NCI-H345 (cell line): Measurements from ENCODE around the gene ABCC12.

Experiments used
- DNase-seq: peaks from one replicate; lab custom pipeline; 2025; lab: John Stamatoyannopoulos, UW

The ABCC12 gene

DNA sequence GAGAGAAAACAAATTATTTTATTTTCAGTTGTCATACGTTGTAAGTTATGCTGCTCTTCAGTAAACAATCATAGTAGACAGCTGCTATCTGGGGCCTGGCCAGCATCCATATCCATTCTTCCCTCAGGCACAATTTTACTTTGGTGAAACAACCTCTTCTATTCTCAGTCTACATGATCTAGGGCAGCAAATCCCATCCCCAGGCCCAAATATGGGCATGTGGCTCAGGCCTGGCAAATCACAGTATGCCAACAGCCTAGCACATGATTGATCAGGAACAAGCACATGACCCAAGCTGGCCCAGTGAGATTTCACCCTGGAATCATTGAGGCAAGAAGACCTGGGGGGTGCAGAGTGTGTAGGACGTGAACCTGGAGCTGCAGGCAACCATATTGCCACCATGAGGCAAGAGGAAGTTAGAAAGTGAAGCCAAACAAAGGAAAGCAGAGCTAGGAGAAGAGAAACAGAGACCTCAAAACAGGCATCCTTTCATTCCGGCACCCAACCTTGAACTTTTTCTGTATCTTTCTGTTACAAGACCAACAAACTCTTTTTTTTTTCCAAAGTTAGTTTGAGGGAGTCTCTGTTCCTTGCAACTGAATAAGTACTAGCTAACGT lies 10.3 kb upstream of the ABCC12 start:
- peak; percentile 1 for DNase-seq

DNA sequence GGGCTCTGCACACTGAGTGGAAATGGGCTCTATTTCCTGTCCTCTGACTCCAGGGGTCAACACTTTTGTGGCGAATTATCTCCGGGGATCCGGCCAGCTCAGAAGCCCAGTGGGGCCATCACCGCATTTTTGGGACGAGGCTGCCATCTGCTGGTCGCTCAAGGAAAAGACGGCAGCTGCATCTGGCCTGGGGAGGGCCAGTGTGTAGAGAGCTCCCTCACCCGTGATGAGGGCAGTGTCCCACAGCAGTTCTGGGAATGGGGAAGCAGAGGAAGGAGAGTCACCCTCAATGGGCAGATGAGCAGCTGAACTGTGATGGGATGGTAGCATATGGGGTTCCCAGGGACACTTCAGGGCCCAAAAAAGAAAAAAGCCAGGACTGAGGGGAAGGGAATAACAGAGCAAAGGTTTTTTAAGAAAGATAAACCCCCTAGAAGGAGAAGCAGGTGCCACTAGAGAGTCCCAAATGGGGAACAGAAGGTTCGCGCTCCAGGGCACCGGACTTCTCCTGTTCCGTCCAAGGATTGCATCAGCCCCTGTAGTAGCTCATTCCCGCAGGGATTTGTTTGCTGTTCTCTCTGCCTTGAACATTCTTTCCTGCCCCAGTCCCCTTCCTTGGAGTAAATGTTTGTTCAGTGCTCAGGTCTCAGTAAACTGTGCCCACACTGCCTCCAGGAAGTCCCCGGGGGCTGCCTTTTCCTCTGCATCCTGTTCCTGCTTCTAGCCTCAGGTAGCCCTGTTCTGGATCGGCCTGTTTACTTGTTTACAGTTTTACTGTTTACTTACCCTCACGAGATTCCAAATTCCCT lies 9.3 kb upstream of the ABCC12 start:
- peak; percentile 47 for DNase-seq

DNA sequence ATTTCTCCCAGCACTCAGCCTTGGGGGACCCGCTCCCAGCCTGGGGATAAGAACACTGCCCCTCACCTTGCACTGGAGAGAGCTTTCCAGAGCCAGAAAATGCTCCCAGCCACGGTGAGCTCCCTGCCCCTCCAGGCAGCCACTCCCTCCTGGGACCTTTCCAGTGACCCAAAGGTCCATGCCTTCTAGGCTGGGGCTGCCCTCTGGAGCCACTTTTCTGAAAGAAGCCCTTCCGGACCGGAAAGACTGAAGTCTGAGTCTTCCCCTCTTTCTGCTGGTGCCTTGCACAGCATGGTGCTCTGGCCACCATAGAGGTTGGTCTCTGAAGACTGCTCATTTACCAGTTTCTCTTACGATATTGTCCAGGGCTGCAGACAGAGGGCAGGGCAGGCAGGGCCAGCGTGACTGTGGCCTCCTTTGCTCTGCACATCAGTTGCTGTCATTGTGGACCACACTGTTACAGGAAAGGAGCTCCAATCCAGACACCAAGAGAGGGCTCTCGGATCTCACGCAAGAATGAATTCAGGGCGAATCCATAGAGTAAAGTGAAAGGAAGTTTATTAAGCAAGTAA lies 7.1 kb upstream of the ABCC12 start:
- no peak for DNase-seq

DNA sequence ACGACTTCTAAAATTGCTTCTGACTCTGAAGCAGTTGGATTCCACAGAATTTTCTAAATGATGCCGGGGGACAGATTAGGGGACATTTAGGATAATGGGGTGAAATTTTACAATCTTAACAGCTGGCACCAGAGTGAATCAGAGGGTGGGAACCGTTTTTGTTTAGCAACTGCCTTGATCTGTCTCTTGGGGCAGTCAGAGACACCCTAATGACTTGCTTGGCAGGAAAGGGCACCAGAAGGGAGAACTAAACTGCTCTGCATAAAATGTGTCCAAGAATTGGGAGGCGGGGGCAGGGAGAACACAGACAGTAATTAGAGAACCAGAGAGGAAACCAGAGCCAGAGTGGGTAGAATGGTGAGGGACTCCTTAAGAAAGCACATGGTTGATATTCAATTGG lies 6.1 kb upstream of the ABCC12 start:
- no peak for DNase-seq

DNA sequence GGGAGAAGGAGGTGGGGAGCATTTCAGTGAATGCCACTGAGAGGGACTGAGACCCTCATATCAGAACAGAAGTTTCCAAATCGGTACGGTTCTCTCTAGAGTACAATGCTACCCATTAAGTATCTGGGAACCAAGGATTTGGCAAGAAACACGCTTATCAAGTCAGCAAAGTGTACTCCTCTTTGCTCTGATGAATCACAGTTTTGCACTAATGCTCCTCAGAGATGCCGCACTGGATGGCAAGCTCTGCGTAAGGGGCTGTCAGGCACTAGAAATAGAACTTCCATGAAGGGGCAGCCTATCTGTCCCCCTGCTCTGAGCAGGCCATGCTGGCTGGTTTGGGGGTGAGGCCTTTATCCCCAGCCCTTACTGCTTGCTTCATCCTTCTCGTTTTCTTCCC lies 4.8 kb upstream of the ABCC12 start:
- DNase-seq: no peak

DNA sequence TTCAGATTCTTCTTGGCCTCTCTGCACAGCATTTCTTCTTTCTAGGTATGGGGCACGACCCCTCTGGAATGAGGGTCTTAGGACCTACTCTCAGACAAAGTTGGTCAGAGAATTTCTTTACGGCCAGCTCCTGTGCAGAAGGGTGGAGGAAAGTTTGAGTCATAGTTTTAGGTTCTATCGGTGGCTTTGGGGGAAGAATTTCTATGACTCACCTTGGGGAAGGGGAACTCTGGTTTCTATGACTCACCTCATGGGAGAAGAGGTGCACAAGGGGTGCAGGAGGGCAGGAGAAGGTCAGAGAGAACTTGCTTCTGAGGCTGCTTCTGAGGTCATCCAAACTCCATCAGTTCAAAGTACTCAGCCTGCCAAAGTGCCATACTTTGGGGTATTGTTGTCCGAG lies 2.5 kb upstream of the ABCC12 start:
- no peak for DNase-seq

DNA sequence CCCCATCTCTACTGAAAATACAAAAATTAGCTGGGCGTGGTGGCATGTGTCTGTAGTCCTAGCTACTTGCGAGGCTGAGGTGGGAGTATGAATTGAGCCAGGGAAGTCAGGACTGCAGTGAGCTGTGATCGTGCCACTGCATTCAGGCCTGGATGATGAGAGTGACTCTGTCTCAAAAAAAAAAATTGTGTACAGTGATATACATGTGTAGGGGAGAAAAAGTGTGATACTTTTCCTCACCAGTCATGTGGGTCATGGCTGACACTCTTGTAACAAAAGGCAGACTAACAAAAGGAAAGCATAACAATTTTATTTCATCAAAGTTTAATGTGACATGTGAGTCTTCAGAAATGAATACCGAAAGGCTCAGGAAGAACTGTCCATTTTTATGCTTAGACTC lies 2.0 kb upstream of the ABCC12 start:
- no peak for DNase-seq

DNA sequence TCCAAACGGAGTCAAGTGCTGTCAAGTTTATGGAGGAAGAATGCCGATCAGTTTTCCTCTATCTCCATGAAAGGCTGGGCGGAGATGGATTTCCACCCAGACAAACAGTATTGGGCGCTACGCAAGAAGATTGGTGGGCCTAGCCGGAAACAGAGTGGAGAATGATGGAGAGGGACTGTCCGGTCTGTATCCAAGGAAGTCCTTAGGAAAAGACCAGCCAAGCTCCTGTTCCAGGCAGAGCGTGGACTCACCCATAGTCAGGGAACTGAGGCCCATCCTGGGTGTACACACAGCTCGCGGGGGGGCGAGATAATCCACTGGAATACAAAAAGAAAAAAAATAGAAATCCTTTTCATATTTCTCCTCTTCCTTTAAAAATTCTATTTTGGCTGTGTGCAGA lies 1.5 kb upstream of the ABCC12 start:
- no peak for DNase-seq

DNA sequence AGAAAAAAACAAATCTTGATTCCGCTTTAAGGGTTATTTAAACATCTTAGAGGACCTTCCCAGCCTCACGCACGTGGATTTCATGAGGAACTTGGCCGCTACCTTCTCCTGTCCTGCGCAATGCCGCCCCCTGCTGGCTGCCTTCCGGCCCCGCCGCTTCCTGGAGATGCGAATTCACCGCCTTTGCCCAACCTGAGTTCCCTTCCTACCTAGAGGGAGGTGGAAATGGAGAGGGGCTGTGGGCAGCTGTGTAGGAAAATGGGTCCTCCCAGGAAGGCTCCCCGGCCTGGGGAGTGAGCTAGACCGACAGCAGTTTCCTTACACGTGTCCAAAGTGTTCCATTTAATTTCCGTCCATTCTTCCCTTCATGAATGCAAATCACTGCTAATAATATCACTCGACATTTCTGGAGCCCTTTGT lies 1.0 kb upstream of the ABCC12 start:
- DNase-seq: peak; percentile 42

DNA sequence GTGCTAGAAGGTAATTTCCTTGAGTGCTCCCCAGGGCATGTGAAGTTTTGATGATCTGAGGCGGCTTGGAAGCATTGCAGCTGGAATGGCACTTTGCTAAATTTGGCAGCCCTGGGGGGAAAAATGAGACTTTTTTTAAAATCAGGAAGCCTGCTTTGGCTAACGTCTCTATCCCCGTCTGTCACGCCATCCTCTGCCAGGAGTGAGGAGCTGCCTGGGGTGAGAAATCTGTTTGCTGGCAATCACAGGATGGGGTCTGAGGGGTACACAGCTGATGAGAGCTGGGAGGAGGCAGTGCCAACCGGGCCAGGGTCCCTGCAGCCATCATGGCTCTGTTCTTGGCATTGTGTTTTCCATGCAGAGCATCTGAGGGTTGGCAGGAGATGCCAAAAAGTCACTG lies 2.0 kb downstream of the ABCC12 start:
- no peak for DNase-seq

DNA sequence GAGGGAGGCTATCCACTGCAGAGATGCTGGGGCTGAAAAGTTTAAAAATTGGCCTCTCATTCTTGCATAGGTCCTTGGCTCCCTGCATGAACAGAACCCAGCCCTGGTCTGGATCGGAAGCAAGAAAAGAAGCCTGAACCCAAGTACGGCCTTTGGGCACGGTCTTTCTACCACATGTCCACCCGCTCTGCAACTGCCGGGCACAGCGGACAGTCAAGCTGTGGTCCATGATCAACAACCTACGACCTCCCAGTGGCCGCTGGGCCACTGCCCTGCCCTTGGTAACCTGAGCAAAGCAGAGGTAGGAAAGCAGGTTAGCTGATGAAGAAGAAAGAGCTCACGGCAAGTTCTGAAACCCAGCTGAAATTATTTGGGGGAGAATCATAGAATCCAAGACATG lies 3.6 kb downstream of the ABCC12 start:
- DNase-seq: no peak

DNA sequence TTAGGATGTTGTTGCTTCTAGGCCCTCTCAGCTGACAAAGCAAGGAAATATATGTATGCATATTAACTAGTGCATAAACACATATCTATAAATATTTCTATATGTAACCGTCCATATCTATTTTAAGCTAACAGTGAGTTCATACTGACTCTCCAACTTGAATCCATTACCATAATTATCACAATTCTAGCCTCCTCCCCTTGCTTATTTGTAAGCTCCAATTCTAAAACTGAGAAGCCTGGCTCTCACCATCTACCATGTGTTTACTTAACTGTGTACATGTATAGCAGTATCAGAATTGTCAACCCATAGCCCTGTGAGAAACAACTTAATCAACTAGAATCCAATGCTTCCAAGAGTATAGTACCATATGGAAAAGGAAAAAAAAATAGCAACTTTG lies 5.1 kb downstream of the ABCC12 start:
- DNase-seq: no peak

DNA sequence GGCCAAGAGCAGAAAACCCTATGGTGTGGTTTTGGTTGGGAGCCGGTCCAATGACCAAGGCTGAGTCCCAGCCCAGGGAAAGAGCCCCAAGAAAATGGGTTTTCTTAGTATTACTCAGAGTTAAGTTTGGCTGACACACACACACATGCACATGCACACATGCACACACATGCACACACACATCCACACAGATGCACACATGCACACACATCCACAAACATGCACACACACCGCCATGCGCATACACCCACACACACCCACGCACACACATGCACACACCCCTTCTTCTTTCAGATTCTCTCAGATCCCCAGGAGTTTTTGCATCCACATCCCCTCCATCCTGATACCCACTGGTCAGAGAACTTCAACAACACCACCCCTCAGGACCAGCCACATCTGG lies 9.1 kb downstream of the ABCC12 start:
- DNase-seq: no peak

DNA sequence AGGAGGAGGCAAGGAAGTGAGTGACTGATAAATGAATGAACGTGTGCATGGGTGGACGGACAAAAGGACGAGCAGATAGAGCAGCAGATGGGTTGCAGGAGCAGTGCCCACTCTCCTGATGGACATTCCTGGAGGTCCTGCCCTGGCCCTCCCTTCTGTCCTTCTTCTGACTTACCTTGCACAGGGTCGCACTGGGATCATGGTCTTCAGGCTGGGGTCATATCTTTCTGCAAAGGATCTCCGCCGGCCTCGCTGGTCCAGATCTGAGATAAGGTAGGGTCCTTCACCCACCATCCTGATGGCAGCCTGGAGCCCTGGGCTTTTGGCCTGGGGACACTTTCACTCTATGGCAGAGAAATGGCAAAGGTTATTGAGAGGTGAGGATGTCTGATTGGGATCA lies 9.7 kb downstream of the ABCC12 start:
- no peak for DNase-seq

DNA sequence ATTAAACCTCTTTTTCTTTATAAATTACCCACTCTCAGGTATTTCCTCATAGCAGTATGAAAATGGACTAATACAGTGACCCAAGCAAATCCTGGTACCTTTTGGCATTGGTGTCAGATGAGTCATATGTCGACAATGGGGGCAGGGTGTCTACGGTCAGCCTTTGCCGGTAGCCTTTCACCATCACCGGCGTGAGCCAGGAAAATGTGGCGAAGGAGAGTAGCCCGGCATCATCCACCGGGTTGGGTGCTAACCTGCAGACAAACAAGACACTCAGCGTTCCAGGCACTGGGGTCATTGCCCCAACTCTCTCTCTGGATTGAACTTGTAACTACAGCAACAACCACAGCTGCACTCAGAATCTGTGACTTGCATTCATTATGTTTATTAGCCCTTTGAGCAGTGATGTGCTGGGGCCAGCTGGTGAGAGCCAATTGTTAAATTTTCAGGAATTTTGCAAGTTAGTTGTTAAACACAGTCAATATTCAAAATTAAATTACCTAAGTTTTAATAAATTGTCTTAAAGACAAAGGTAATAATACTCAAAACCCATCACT lies 11.9 kb downstream of the ABCC12 start:
- DNase-seq: no peak

DNA sequence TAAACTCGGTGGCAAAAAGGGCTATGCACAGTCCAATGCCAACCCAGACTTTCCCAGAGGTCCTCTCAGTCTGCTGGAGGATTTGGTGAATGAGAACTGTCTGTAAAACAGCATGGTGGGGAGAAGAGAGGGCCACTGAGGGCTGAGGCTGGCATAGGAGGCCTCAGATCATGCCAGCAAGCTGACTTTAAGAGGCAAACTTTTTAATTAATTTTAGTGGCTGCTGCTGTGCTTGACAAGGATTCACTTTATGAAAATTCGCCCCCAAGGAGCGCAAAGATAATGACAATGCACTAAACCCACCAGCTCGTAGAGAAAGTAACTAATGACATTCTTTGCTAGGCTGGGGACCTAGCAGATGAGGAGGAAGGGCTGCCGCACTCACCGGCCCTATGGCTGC lies 15.0 kb downstream of the ABCC12 start:
- no peak for DNase-seq

DNA sequence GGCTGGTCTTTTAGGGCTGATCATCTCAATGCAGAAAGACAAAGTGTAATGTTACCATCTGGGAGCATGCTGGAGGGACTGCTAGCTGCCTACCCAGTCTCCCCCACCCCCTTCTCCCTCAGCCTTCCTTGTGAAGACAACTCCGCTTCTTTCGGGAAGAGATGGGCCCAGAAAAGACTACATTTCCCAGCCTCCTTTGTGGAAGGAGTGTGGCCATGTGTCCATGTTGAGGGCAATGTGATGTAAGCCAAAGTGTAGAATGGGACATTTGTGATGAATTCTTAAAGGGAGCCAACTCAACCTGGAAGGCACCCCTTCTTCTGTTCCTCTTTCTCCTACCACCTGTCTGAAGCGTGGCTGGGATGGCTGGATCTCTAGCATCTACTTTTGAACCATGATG lies 16.3 kb downstream of the ABCC12 start:
- no peak for DNase-seq

DNA sequence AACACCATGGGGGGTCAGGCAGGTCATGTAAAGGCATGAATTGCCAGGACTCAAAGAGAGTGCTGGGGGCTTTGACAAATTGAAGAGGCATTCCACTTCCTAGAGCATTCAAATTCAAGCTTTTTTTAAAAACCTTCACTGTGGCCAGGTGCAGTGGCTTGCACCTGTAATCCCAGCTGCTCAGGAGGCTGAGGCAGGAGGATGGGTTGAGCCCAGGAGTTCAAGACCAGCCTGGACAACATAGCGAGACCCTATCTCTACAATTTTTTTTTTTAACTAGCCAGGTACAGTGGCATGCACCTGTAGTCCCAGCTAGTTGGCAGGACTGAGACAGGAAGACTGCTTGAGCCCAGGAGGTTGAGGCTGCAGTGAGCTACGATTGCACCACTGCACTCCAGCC lies 17.2 kb downstream of the ABCC12 start:
- no peak for DNase-seq

DNA sequence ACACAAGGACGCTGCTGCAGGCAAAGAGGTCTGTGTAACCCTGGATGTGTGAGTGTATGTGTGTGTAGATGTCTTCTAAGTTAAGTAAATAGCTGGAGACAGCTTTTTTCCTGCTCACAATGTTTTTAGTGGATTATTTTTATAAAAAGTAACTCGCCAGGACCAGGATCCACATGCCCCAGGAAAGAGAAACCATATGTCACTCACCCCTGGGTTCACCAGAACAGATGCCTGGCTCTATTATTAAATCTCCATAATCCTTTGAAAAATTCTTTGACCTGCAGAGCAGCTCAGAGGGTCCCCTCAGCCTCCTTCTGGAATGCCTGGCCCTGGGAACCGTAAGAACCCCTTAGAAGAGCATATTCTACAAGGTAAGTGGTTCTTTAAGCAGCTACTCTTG lies 18.0 kb downstream of the ABCC12 start:
- DNase-seq: no peak

DNA sequence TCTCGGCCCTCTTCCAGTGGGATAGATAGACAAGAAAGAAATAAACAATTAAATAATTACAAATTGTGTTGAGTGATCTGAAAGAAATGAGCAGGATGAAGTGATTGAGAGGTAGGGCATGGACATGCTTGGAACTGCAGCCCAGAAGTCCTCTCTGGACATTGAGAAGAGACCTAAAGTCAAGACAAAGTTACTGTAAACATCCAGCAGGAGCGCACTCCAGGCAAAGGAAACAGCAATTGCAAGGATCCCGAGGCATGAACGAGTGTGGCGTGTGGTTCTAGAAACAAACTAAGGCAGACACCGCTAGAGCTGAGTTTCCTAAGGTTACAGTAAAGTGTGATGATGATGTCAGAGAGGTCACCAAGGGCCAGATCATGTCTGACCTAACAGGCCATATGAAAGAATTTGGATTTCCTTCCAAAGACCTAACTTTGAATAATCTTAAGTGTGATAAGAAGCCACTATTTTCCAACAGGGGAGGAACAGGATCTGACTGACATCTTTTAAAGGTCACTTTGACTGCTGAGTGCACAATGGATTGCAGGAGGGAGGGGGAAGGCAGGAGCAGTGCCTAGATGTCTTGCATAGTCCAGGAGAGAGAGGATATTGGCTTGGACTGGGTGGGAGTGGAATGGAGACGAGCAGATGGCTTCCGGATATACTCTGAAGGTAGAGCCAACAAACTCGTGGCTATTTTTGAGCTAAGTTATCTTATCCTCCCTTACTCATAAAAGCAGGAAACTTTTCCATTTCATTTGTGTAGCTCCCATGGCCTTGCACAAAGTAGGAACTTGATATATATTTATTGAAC lies 19.0 kb downstream of the ABCC12 start:
- DNase-seq: no peak

DNA sequence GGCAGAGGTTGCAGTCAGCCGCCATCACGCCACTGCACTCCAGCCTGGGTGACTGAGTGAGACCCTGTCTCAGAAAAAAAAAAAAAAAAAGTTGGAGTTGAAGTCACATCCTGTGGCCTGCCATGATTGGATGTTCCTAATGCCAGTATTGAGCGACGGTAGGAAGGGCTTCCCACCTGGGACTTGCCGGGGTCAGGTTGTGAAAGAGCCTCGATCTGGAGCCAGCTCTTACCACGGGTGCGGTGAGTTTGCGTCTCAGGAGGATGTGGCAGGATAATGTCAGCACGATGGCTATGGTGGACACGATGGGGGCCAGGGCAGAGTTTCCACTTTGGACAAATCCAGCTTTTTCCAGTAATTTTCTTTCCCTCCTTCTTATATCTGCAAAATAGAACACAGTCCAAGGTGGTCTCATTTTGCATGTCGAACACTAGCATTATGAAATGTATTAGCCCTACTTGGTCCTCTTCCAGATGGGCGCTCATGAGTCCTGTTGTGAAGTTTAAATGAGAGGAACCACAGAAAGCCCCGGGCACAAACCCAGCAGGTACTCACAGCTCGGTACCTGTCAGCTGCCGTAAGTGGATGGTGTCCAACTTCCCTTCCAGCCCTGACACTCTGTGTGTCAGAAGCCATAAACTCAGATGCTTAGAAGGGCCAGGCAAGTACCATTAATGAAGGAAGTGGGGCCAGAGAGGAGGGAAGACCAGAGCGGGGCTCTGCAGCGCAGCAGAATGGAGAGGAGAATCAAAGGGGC lies 22.2 kb downstream of the ABCC12 start:
- no peak for DNase-seq

DNA sequence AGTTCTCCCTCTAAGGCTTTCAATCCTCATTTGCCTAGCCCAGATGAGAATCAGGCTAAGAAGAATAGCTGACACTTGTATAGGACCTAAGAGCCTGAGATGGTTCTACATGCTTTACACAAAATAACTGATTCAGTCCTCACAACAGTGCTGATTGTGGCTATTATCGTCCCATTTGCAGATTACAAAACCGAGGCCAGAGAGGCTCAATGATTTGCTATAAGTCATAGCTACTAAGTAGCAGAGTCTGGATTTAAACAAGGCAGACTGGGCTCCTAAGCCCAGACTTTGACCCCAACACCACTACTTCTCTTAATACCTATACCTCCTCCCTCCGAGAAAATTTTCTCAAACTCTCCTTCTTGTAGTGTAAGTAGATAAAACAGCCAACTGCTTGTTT lies 23.1 kb downstream of the ABCC12 start:
- no peak for DNase-seq
